Activated CD4-positive, alpha-beta T cell treated with anti-CD3 and anti-CD28 coated beads for 1 hour (primary cell): ENCODE measurements around the gene RXFP1.

Experiments
- DNase-seq: peaks from one replicate; pipeline ENCODE4 v3.0.0-alpha.2; 2020

Gene RXFP1

GRCh38 chr4:158521484-158522088, at the start of gene RXFP1:
RXFP1 (plus strand) TSS chr4:158521882; CDS start chr4:158521977, 95 bp downstream.
- DNase-seq, result no peak

- DNase-seq, result no peak
Observed at GRCh38 chr4:158481811-158482210, 39.9 kb upstream of the RXFP1 start.

- DNase-seq, result no peak
Observed at GRCh38 chr4:158484173-158484885, 37.4 kb upstream of the RXFP1 start.

GRCh38 chr4:158490629-158491028, 31.1 kb upstream of the RXFP1 start:
- no peak for DNase-seq

DNA sequence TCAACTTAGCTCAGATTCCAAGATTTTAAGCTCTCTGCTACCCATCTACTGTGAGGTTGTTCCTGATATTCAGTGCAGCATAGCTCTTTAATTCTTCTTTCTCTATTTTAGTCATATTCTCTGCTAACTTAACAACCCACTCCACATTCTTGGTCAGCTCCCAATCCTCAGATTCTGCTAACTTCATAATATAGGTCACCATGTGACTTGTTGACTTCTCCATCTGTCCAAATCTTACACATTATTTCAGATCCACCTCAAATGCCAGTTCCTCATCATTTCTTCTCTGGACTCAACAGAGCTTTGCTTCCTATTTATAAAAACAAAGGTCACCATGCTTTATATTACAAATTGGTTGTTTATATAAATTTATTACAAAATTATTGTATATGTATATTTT, 29.3 kb upstream of the RXFP1 start:
- no peak for DNase-seq

GRCh38 chr4:158496030-158496741, 25.5 kb upstream of the RXFP1 start:
- no peak for DNase-seq

GRCh38 chr4:158500054-158500453, 21.6 kb upstream of the RXFP1 start:
- DNase-seq, result no peak

- DNase-seq, result no peak
Observed at GRCh38 chr4:158513256-158513655, 8.4 kb upstream of the RXFP1 start.

- DNase-seq, result no peak
Observed at GRCh38 chr4:158519226-158519625, 2.5 kb upstream of the RXFP1 start.

DNA sequence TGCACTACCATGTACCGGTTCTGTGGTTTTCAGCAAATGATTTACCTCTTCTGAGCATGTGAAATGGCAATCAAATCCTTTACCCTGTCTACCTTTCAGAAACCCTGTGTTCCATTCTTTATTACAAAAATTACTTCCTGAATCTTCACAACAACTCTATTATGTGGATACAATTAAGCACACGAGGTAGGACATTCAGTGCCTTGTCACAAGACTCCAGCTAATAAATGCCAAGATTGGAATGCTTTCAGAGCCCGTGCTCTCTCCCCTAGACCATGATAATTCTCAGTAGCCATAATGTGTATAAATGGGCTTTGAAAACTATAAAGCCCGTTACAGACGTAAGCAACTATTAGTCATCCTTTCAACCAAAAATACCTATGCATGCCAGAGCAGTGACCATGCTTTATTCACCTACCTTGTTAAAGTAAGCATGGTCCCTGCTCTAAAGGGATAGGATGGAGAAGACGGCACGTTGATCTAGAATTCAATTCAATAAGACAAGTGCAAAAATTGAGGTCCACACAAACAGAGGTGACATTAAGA, 2.4 kb downstream of the RXFP1 start:
- DNase-seq, result no peak

- no peak for DNase-seq
Observed at GRCh38 chr4:158527516-158527915, 5.8 kb downstream of the RXFP1 start.

DNA sequence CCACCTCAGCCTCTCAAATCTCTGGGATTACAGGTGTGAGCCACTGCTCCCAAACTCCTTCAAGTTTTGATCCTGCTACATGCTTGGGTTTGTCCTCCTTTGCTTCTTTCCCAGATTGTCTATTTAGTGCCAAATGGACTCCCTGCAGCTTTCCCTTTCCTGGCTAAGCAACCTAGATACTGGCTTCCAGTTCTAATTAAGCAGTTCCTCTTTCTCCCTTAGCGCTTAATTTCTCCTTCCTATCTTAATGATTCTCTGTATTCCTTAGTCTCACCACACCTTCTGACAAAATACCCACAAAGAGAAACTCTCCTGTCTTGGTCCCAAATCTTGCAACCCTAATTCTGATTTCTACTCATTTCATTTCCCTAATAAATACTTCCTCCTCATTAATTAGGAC, 7.8 kb downstream of the RXFP1 start:
- no peak for DNase-seq

- DNase-seq, result no peak
Observed at GRCh38 chr4:158530381-158530780, 8.7 kb downstream of the RXFP1 start.

- no peak for DNase-seq
Observed at GRCh38 chr4:158530898-158531297, 9.2 kb downstream of the RXFP1 start.

GRCh38 chr4:158532556-158533231, 11.0 kb downstream of the RXFP1 start:
- no peak for DNase-seq

DNA sequence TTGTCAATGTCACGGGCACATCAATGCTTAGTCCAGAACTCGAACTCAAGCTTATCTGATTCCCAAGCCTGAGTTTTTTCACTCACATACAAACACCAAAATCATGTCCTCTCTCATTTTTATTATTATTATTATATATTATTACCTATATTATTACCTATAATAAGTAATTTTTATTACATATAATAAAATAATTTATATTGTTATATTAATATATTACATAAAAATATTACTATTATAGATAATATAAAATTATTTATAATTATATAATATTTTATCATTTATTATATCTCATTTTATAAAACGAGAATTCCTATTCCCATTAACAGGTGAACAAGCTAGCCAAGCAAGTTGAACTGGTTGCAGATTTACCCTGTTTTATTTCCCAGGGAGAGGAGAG, 13.0 kb downstream of the RXFP1 start:
- DNase-seq, result no peak

- DNase-seq, result no peak
Observed at GRCh38 chr4:158535130-158535614, 13.5 kb downstream of the RXFP1 start.

DNA sequence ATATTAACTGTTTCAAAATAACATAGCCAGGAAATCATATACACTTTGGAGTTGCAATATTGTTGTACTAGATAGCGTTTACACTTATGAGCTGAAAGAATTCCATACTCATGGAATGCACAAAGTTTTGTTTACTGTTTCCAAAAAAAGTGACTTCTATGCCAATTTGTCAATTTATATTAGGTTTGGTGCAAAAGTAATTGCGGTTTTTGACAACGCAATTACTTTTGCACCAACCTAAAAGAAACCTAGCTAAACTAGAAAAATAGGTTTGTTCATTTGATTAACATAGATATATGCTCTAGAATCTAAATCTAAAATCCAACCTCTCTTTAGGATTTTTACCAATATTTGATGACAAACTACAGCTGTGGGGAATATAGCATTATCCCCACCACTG, 15.2 kb downstream of the RXFP1 start:
- DNase-seq, result no peak

DNA sequence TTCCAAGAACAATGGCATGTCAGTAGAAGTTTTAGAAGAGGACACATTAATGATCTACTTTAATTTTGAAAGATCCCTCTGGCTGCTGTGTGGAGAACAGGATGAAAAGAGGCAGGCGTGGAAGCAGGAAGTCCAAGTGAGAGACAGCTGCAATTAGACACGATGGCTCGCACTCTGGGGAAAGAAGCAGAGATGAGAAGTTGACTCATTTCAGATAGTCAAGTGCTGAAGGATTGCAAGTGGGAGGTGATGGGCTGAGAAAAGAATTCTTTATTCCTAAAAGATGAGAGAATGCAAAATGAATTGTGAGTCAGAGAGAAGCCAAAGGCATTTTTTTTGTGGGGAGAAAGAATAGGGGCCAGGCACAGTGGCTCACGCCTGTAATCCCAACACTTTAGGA, 16.5 kb downstream of the RXFP1 start:
- no peak for DNase-seq

GRCh38 chr4:158538911-158539310, 17.2 kb downstream of the RXFP1 start:
- no peak for DNase-seq

GRCh38 chr4:158540125-158540907, 18.6 kb downstream of the RXFP1 start:
- no peak for DNase-seq

- DNase-seq, result no peak
Observed at GRCh38 chr4:158541506-158541905, 19.8 kb downstream of the RXFP1 start.
